Body of pancreas (tissue), 4 donors: ENCODE measurements around the gene MBD4. TPM values are rescaled to one million over a fixed set of nuclear protein-coding genes. Genes with fewer than 3 reads are reported as not detected.

Experiments used
- ATAC-seq: fragments of 150-250 bp; one replicate; pipeline ENCODE4 v1.9.1; 2016
- DNase-seq, 4 donors: peaks; one replicate each; pipeline ENCODE4 v3.0.0-alpha.2; 2019
- H3K27ac ChIP-seq, 4 donors: fragments of 200-600 bp; sonication (generic); 1 replicate in 3 of 4; 2 replicates in 1 of 4; pipeline versions ENCODE4 v1.5.1 to v1.6.1; 2016 to 2019; ENCODE audit warnings: mild to moderate bottlenecking in 1 of 4, mixed read lengths in 1 of 4, moderate library complexity in 1 of 4
- H3K27me3 ChIP-seq, 2 donors: fragments of 200-600 bp; sonication (generic); one replicate each; pipeline ENCODE4 v1.6.0; 2016; ENCODE audit warnings: mild to moderate bottlenecking in 1 of 2
- H3K36me3 ChIP-seq, 2 donors: fragments of 200-600 bp; sonication (generic); replicated peaks in 1 of 2; 2 replicates each; pipeline ENCODE4 v1.5.1; 2016; ENCODE audit warnings: low read depth in 2 of 2; ENCODE audit not compliant: insufficient read depth in 1 of 2
- H3K4me1 ChIP-seq: fragments of 200-600 bp; sonication (generic); one replicate; pipeline ENCODE4 v1.6.0; 2016
- H3K4me3 ChIP-seq, 2 donors: fragments of 200-600 bp; sonication (generic); 1 replicate in 1 of 2; 2 replicates in 1 of 2; pipeline ENCODE4 v1.5.1; 2016 to 2019
- H3K9me3 ChIP-seq, 3 donors: fragments of 200-600 bp; sonication (generic); 1 replicate in 2 of 3; 2 replicates in 1 of 3; pipeline ENCODE4 v1.5.1; 2016
- CTCF ChIP-seq, 7 experiments: fragments of 450-650 bp in 4 of 7; fragments of 200-600 bp in 3 of 7; sonication (generic) in 3 of 7; IDR thresholded peaks; one replicate each; pipeline ENCODE4 v1.5.1; 2016 to 2019; ENCODE audit warnings: antibody characterized with exemption in 7 of 7
- POLR2A ChIP-seq, 3 donors: fragments of 450-650 bp; IDR thresholded peaks; one replicate each; pipeline ENCODE4 v1.6.1; 2016; ENCODE audit warnings: antibody characterized with exemption in 3 of 3, mild to moderate bottlenecking in 2 of 3
- WGBS, 2 donors: methylation state at CpG; one replicate each; pipeline ENCODE4 v1.1.5; 2017; 5-methylcytosine and 5-hydroxymethylcytosine counted together
- intact Hi-C: fragments of 100-400 bp; cut with DNase I; formaldehyde crosslinking; loops from one replicate; pipeline ENCODE4 v1.15.1; 2023
- total RNA-seq, 2 donors: library from RNA; depleted of rRNA; stranded (reverse); fragments of >200 nt; gene quantifications; one replicate each; pipeline ENCODE4 v1.1.0, GENCODE V29; 2016

MBD4 gene
- total RNA-seq, 2 donors from 2014 or later, result 18.7 to 23.1 TPM

- intact Hi-C loops, result no loop called here
- no peaks in the 10 kb centered on the region for H3K9me3 ChIP-seq
- peaks cover 0 to 2% of the 10 kb centered on the region in 2 donors for H3K36me3 ChIP-seq
- ATAC-seq (no peak), DNase-seq (no peak)
- no peaks in the 10 kb centered on the region for H3K4me1 ChIP-seq
- 89 to 95% methylated on average over 3 of the region's 3 CpGs for WGBS, 2 donors
- H3K4me3 ChIP-seq, result no peak overlapping the region
- TF ChIP-seq POLR2A (IDR thresholded peaks at IDR 0.05) (no peak), CTCF (IDR thresholded peaks at IDR 0.05) (no peak)
- H3K27ac ChIP-seq, result no peak overlapping the region
- no peaks in the 10 kb centered on the region for H3K27me3 ChIP-seq
These were observed 20.4 kb upstream of the MBD4 start for GRCh38 chr3:129460155-129460554.

DNA sequence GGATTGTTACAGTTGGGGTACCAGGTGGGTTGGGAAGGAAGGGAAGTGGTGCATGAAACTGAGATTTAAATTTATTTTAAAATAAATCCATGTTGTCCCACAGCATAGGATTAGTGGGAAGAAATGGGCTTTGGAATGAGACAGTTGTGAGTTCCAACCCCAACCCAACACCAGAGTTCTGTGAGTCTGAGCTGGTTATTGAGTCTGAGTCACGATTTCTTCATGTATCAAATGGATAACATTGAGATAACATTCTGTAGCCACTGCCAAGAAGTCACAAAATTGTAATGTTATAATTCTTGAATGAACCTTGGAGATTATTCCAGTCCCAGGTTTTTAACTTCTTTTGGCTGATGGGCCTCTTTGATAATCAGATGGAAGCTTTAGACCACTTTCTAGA is 14.0 kb upstream of the MBD4 start:
- no peaks in the 10 kb centered on the region for H3K27me3 ChIP-seq
- H3K36me3 ChIP-seq, result peaks cover 0 to 3% of the 10 kb centered on the region in 2 donors
- H3K4me3 ChIP-seq, result no peak overlapping the region
- intact Hi-C loops, result no loop called here
- H3K4me1 ChIP-seq, result peaks cover 37% of the 10 kb centered on the region
- ATAC-seq (peak; percentile 53), DNase-seq (no peak)
- WGBS, 2 donors, result 33 to 38% methylated on average over 1 of the region's 1 CpG
- no peak for TF ChIP-seq POLR2A (IDR thresholded peaks at IDR 0.05)
- no peak for TF ChIP-seq CTCF (IDR thresholded peaks at IDR 0.05)
- H3K27ac ChIP-seq, result peak overlapping the region in 2 of 4 donors; percentile 6 to 42
- H3K9me3 ChIP-seq, result no peaks in the 10 kb centered on the region

DNA sequence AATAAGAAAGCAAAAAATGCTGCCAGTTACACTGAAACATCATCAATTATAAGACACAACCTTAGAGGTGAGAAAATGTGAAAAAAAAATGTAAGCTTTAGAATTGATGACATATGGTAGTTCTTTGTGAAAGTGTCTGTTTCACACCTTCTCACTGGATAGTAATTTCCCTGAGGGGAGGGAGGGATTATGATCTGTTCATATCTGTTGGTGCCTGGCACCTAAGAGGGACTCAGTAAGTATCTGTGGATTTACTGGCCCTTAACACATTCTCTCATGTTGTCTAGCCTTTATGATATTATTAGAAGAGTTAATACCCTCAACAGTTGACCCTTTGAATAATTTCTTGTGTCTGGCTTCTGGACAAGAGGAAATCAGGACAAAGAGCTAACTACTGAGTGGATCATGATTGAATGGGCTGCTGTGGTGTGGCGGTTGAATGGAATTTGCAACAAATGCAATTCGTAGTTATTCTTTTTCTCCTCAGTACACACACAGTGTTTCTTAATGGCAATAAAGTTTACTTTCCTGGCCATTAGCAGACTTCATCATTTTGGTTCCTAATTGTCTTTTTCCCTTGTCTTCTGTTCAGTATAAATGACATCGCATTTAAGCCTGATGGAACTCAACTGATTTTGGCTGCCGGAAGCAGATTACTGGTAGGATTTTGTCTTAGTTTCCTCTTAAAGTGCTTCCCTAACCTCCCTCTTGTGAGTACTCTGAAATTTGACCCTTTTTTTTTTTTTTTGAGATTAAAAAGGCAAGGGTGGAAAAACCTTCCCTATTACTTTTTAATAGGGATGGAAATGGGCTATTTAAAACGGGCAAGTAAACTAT is 9.7 kb upstream of the MBD4 start:
- intact Hi-C loops, result no loop called here

GRCh38 chr3:129448186-129448895 is 8.6 kb upstream of the MBD4 start:
- Histone ChIP-seq H3K27me3 (no peaks in the 10 kb centered on the region), H3K9me3 (no peaks in the 10 kb centered on the region), H3K36me3 (no peaks in the 10 kb centered on the region), H3K4me1 (peaks cover 76% of the 10 kb centered on the region), H3K27ac (peak overlapping the region; percentile 40 to 93 (median 84)), H3K4me3 (no peak overlapping the region)
- WGBS, 2 donors, result 32 to 40% methylated on average over 18 of the region's 18 CpGs
- ATAC-seq, result peak; percentile 73
- intact Hi-C loops, result no loop called here
- peak; percentile 70 to 88 (median 83) for DNase-seq
- TF ChIP-seq CTCF (IDR thresholded peaks at IDR 0.05) (no peak), POLR2A (IDR thresholded peaks at IDR 0.05) (peak; percentile 65 to 95 (median 95))

More for the DNA sequence above, 9.7 kb upstream of the MBD4 start:
- ATAC-seq (no peak), DNase-seq (no peak)
- WGBS, 2 donors, result 49 to 56% methylated on average over 5 of the region's 5 CpGs
- no peak for TF ChIP-seq POLR2A (IDR thresholded peaks at IDR 0.05)
- no peak for TF ChIP-seq CTCF (IDR thresholded peaks at IDR 0.05)
- peak overlapping the region in 3 of 4 donors; percentile 80 to 93 (median 89) for H3K27ac ChIP-seq
- H3K9me3 ChIP-seq, result no peaks in the 10 kb centered on the region
- H3K4me3 ChIP-seq, result no peak overlapping the region
- no peaks in the 10 kb centered on the region for H3K36me3 ChIP-seq
- H3K4me1 ChIP-seq, result peaks cover 76% of the 10 kb centered on the region
- no peaks in the 10 kb centered on the region for H3K27me3 ChIP-seq
